ENCODE results near the gene RND1.

- TF ChIP-seq USF1 (IDR thresholded peaks at IDR 0.05) (no peak), REST (IDR thresholded peaks at IDR 0.05; ENCODE audit: low read depth) (no peak), EP300 (IDR thresholded peaks at IDR 0.05; ENCODE audit: borderline replicate concordance) (no peak), TAF1 (IDR thresholded peaks at IDR 0.05; ENCODE audit: low read depth) (no peak), EGR1 (IDR thresholded peaks at IDR 0.05) (no peak), YY1 (IDR thresholded peaks at IDR 0.05; ENCODE audit: low read depth) (no peak)
Observed at GRCh38 chr12:48880647-48881046, 15.0 kb upstream of the RND1 start.

All from Ishikawa (cell line).